ENCODE measurements around the gene LENG9. TPM values are rescaled to one million over a fixed set of nuclear protein-coding genes. Genes with fewer than 3 reads are reported as not detected.
"Not testable (repeated sequence)": the region's sequence is repeated elsewhere in the genome, so short reads cannot be mapped to it uniquely, and the experiment has no call there.

Gene LENG9
- total and polyA plus RNA-seq, 7 donors = 1.7 to 3.9 (median 3.3) TPM

- intact Hi-C loops (cut with DNase I) = no loop called here
- DNase-seq (no peak), ATAC-seq (no peak)
- H3K4me3 ChIP-seq = no peak within 1 kb of the TSS
- 66 to 67% (median 66%) methylated on average over 14 of the region's 14 CpGs for WGBS, 3 donors
- no peaks in the 10 kb centered on the region for H3K4me1 ChIP-seq
- no peaks in the 10 kb centered on the region for H3K9me3 ChIP-seq
- H3K36me3 ChIP-seq (ENCODE audit: insufficient read depth in 1 of 2, low read depth in 1 of 2) = no peaks in the 10 kb centered on the region
- no peak for TF ChIP-seq CTCF (IDR thresholded peaks at IDR 0.05)
- no peak within 1 kb of the TSS for H3K27ac ChIP-seq
- peaks cover 0 to 2% (median 0%) of the 10 kb centered on the region in 3 donors for H3K27me3 ChIP-seq (ENCODE audit: insufficient read depth in 3 of 3, low read length in 2 of 3)
Measured at GRCh38 chr19:54502518-54503048, 39.0 kb upstream of the LENG9 start, which contains the start of gene LAIR2. LAIR2 (plus strand) TSS chr19:54502831; CDS start chr19:54502919, 88 bp downstream.

GRCh38 chr19:54498451-54498772 lies 34.8 kb upstream of the LENG9 start:
- intact Hi-C loops (cut with DNase I); H3K36me3 ChIP-seq (ENCODE audit: insufficient read depth in 1 of 2, low read depth in 1 of 2): not testable (repeated sequence)

GRCh38 chr19:54497747-54498450 lies 34.3 kb upstream of the LENG9 start:
- intact Hi-C loops (cut with DNase I); ATAC-seq; H3K4me1 ChIP-seq; H3K27ac ChIP-seq; H3K27me3 ChIP-seq (ENCODE audit: insufficient read depth in 3 of 3, low read length in 2 of 3); H3K4me3 ChIP-seq; DNase-seq; H3K36me3 ChIP-seq (ENCODE audit: insufficient read depth in 1 of 2, low read depth in 1 of 2); H3K9me3 ChIP-seq: not testable (repeated sequence)
- 58 to 86% (median 66%) methylated on average over 8 to 9 of the region's 15 CpGs for WGBS, 3 donors

More at GRCh38 chr19:54498451-54498772, 34.8 kb upstream of the LENG9 start:
- not testable (repeated sequence) for H3K4me3 ChIP-seq; DNase-seq; H3K9me3 ChIP-seq; H3K27ac ChIP-seq; H3K27me3 ChIP-seq (ENCODE audit: insufficient read depth in 3 of 3, low read length in 2 of 3); H3K4me1 ChIP-seq; ATAC-seq
- 77 to 82% (median 78%) methylated on average over 9 of the region's 9 CpGs for WGBS, 3 donors

GRCh38 chr19:54495284-54495683 lies 31.7 kb upstream of the LENG9 start:
- H3K4me3 ChIP-seq; DNase-seq; H3K4me1 ChIP-seq; H3K27me3 ChIP-seq (ENCODE audit: insufficient read depth in 3 of 3, low read length in 2 of 3); ATAC-seq; H3K9me3 ChIP-seq; H3K36me3 ChIP-seq (ENCODE audit: insufficient read depth in 1 of 2, low read depth in 1 of 2); H3K27ac ChIP-seq; intact Hi-C loops (cut with DNase I): not testable (repeated sequence)
- WGBS, 3 donors = 54 to 67% (median 58%) methylated on average over 5 of the region's 5 CpGs

- H3K4me3 ChIP-seq = no peak overlapping the region
- H3K4me1 ChIP-seq = no peaks in the 10 kb centered on the region
- H3K9me3 ChIP-seq = no peaks in the 10 kb centered on the region
- H3K27ac ChIP-seq = no peak overlapping the region
- H3K27me3 ChIP-seq (ENCODE audit: insufficient read depth in 3 of 3, low read length in 2 of 3) = peaks cover 0 to 5% (median 4%) of the 10 kb centered on the region in 3 donors
- no peak for ATAC-seq
- intact Hi-C loops (cut with DNase I) = no loop called here
- DNase-seq = no peak
- WGBS, 3 donors = 70 to 80% (median 73%) methylated on average over 10 of the region's 10 CpGs
- TF ChIP-seq CTCF (IDR thresholded peaks at IDR 0.05) = no peak
- no peaks in the 10 kb centered on the region for H3K36me3 ChIP-seq (ENCODE audit: insufficient read depth in 1 of 2, low read depth in 1 of 2)
Measured at GRCh38 chr19:54493967-54494585, 30.5 kb upstream of the LENG9 start.

- 71 to 88% (median 81%) methylated on average over 5 of the region's 5 CpGs for WGBS, 3 donors
- H3K9me3 ChIP-seq; H3K4me1 ChIP-seq; DNase-seq; intact Hi-C loops (cut with DNase I); H3K36me3 ChIP-seq (ENCODE audit: insufficient read depth in 1 of 2, low read depth in 1 of 2); H3K27ac ChIP-seq; H3K27me3 ChIP-seq (ENCODE audit: insufficient read depth in 3 of 3, low read length in 2 of 3); ATAC-seq; H3K4me3 ChIP-seq: not testable (repeated sequence)
Measured at GRCh38 chr19:54493056-54493455, 29.5 kb upstream of the LENG9 start.

All from psoas muscle (tissue), 8 donors.